Mesenchymal stem cell (in vitro differentiated cells and primary cell): Measurements from ENCODE around the gene CFAP69.
"Not testable (repeated sequence)": the region's sequence is repeated elsewhere in the genome, so short reads cannot be mapped to it uniquely, and the experiment has no call there.

Experiments used
- DNase-seq: peaks from one replicate; pipeline ENCODE4 v3.0.0-alpha.2; 2013
- H2AFZ ChIP-seq: one replicate; pipeline ENCODE4 v1.6.1; 2013; ENCODE audit warnings: low read depth, mild to moderate bottlenecking, control low read depth, inconsistent platforms, low read length, moderate library complexity
- H2AK5ac ChIP-seq: 2 replicates; pipeline ENCODE4 v1.6.1; 2013; ENCODE audit warnings: low read length, moderate library complexity, mild to moderate bottlenecking, inconsistent platforms; ENCODE audit not compliant: severe bottlenecking
- H2BK120ac ChIP-seq: one replicate; pipeline ENCODE4 v1.6.1; 2013; ENCODE audit warnings: low read depth, mild to moderate bottlenecking, inconsistent platforms, low read length, moderate library complexity
- H2BK12ac ChIP-seq, 2 experiments: one replicate each; pipeline ENCODE4 v1.6.1; 2013; ENCODE audit warnings: inconsistent platforms in 2 of 2, low read length in 2 of 2, mild to moderate bottlenecking in 2 of 2, moderate library complexity in 2 of 2, control low read depth in 1 of 2
- H2BK15ac ChIP-seq: one replicate; pipeline ENCODE4 v1.6.1; 2013; ENCODE audit warnings: mild to moderate bottlenecking, low read depth, inconsistent platforms; ENCODE audit not compliant: poor library complexity, severe bottlenecking
- H2BK5ac ChIP-seq: 2 replicates; pipeline ENCODE4 v1.6.1; 2013; ENCODE audit warnings: low read depth, mild to moderate bottlenecking, low read length, control low read depth, inconsistent platforms; ENCODE audit not compliant: poor library complexity, severe bottlenecking
- H3K14ac ChIP-seq, 2 experiments: one replicate each; pipeline ENCODE4 v1.6.1; 2013; ENCODE audit warnings: inconsistent platforms in 2 of 2, low read length in 2 of 2, control low read depth in 1 of 2, mild to moderate bottlenecking in 1 of 2, moderate library complexity in 1 of 2
- H3K18ac ChIP-seq, 2 experiments: one replicate each; pipeline ENCODE4 v1.6.1; 2013; ENCODE audit warnings: inconsistent platforms in 2 of 2, low read length in 2 of 2, control low read depth in 1 of 2, low read depth in 1 of 2, mild to moderate bottlenecking in 1 of 2
- H3K23ac ChIP-seq, 2 experiments: one replicate each; pipeline ENCODE4 v1.6.1; 2013; ENCODE audit warnings: inconsistent platforms in 2 of 2, low read length in 2 of 2, mild to moderate bottlenecking in 2 of 2, moderate library complexity in 2 of 2, control low read depth in 1 of 2
- H3K27ac ChIP-seq: 2 replicates; pipeline ENCODE4 v1.5.1; 2013; ENCODE audit warnings: mild to moderate bottlenecking, moderate library complexity, low read length, control low read depth, inconsistent platforms; ENCODE audit not compliant: poor library complexity, severe bottlenecking
- H3K27me3 ChIP-seq, 2 experiments: 2 replicates each; pipeline versions ENCODE4 v1.6.1 to v1.7.0; 2013; ENCODE audit warnings: low read length in 2 of 2, mild to moderate bottlenecking in 2 of 2, moderate library complexity in 2 of 2, control low read depth in 1 of 2, inconsistent platforms in 1 of 2; ENCODE audit not compliant: control insufficient read depth in 1 of 2, insufficient read depth in 1 of 2
- H3K36me3 ChIP-seq, 2 experiments: 2 replicates each; pipeline versions ENCODE4 v1.6.1 to v1.7.0; 2013; ENCODE audit warnings: low read length in 2 of 2, control low read depth in 1 of 2, inconsistent platforms in 1 of 2, low read depth in 1 of 2, mild to moderate bottlenecking in 1 of 2; ENCODE audit not compliant: insufficient read depth in 2 of 2, control insufficient read depth in 1 of 2
- H3K4ac ChIP-seq, 2 experiments: one replicate each; pipeline ENCODE4 v1.6.1; 2013; ENCODE audit warnings: inconsistent platforms in 2 of 2, low read length in 2 of 2, mild to moderate bottlenecking in 2 of 2, moderate library complexity in 2 of 2, control low read depth in 1 of 2, low read depth in 1 of 2
- H3K4me1 ChIP-seq: 2 replicates; pipeline ENCODE4 v1.6.1; 2013; ENCODE audit warnings: low read depth, low read length, control low read depth; ENCODE audit not compliant: control insufficient read depth, insufficient read depth
- H3K4me2 ChIP-seq: 2 replicates; pipeline ENCODE4 v1.6.1; 2013; ENCODE audit warnings: low read length, mild to moderate bottlenecking, inconsistent platforms; ENCODE audit not compliant: poor library complexity, severe bottlenecking
- H3K4me3 ChIP-seq, 2 experiments: 2 replicates each; pipeline versions ENCODE4 v1.5.1 to v1.7.0; 2013; ENCODE audit warnings: low read length in 2 of 2, mild to moderate bottlenecking in 2 of 2, control low read depth in 1 of 2, low read depth in 1 of 2; ENCODE audit not compliant: insufficient read depth in 1 of 2
- H3K79me1 ChIP-seq: replicated peaks from 2 replicates; pipeline ENCODE4 v1.6.1; 2013; ENCODE audit warnings: mild to moderate bottlenecking, control low read depth, low read length, inconsistent platforms; ENCODE audit not compliant: poor library complexity, severe bottlenecking
- H3K9ac ChIP-seq: 2 replicates; pipeline ENCODE4 v1.7.0; 2013; ENCODE audit warnings: mild to moderate bottlenecking, low read length, moderate library complexity
- H3K9me3 ChIP-seq: 2 replicates; pipeline ENCODE4 v1.7.0; 2013; ENCODE audit warnings: mild to moderate bottlenecking, low read length; ENCODE audit not compliant: control insufficient read depth
- H4K8ac ChIP-seq: one replicate; pipeline ENCODE4 v1.6.1; 2013; ENCODE audit warnings: inconsistent platforms, mild to moderate bottlenecking, low read length, moderate library complexity
- H4K91ac ChIP-seq: one replicate; pipeline ENCODE4 v1.6.1; 2013; ENCODE audit warnings: mild to moderate bottlenecking, low read length, inconsistent platforms
- WGBS: methylation state at CpG from one replicate; pipeline ENCODE4 v1.1.7; 2013; ENCODE audit warnings: mixed read lengths; 5-methylcytosine and 5-hydroxymethylcytosine counted together

Gene CFAP69

DNA sequence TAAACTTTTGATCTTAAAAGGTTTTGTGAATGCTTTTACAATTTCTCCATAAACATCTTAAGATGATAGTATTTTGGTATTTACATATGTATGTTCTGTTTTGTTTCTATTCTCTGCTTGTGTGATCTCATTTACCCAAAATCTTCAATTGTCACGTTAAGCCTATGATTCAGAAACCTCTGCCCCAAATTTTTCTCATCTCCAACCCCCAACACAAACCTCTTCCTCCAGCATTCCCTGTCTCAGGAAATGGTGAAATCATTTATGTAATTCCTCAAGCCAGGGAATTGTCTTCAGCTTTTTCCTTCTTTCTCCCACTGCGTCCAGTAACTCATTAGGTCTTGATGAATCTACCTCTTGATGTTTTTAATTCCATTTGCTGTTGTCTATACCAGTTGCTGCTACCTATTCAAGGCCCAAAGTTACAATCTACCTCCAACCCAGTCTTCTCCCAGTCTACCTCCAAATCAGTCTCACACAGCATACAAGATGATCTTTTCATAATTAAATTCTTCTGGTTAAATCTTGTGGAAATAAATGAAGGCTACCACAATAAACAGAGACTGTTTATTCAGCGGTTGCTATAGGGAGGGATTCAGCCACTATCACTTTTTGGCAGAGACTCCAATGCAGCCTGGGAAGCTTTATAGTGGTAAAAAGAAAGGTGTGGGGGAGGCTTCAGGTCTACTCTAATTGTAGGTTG lies 5.8 kb downstream of the CFAP69 start:
- H3K4me1 ChIP-seq = peaks cover 3% of the 10 kb centered on the region
- no peak overlapping the region for H2AFZ ChIP-seq
- no peaks in the 10 kb centered on the region for H3K36me3 ChIP-seq
- no peak overlapping the region for H3K4me2 ChIP-seq
- H4K8ac ChIP-seq = no peak overlapping the region
- H3K27ac ChIP-seq = no peak overlapping the region
- H3K27me3 ChIP-seq = peaks cover 0 to 27% of the 10 kb centered on the region in 2 experiments
- H2BK15ac ChIP-seq = no peak overlapping the region
- no peak for DNase-seq
- H3K14ac ChIP-seq = no peak overlapping the region
- H2AK5ac ChIP-seq = no peak overlapping the region
- H2BK120ac ChIP-seq = no peak overlapping the region
- peak overlapping the region in 1 of 2 experiments; percentile 20 for H3K4me3 ChIP-seq
- no peak overlapping the region for H2BK12ac ChIP-seq
- no peak overlapping the region for H3K23ac ChIP-seq
- H3K9ac ChIP-seq = peak overlapping the region; percentile 92
- no peaks in the 10 kb centered on the region for H3K9me3 ChIP-seq
- no peak overlapping the region for H3K4ac ChIP-seq
- H3K79me1 ChIP-seq = no peaks in the 10 kb centered on the region
- H4K91ac ChIP-seq = no peak overlapping the region
- 57% methylated on average over 3 of the region's 3 CpGs for WGBS
- H3K18ac ChIP-seq = no peak overlapping the region
- no peak overlapping the region for H2BK5ac ChIP-seq

DNA sequence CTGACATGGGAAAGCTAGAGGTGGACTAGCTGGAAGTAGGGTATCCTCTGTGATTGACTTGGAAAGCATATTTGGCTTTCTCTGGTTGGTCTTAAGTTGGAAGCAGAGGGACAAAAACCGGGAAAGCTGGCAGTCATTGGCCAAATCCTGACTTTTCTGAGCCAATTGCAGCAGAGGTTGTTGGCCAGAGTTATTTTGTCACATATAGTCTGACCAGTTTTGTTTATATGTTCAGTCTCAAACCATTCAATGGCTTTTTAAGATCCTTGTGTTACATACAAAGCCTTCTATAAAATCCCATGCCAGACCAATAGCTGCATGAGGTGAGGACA lies 6.3 kb downstream of the CFAP69 start:
- WGBS = no CpG with 5 or more reads among the region's 1 CpG

DNA sequence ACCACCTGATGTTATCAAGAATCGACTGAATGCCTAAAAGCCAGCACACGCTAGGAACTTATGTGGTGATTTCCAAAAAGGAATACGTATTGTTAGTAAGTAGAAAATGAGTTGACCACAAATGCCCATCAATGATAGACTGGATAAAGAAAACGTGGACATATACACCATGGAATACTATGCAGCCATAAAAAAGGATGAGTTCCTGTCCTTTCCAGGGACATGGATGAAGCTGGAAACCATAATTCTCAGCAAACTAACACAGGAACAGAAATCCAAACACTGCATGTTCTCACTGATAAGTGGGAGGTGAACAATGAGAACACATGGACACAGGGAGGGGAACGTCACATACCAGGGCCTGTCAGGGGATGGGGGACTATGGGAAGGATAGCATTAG lies 11.0 kb downstream of the CFAP69 start:
- not testable (repeated sequence) for H2AFZ ChIP-seq, H3K79me1 ChIP-seq, H2BK5ac ChIP-seq, H4K8ac ChIP-seq, H3K9ac ChIP-seq, H2BK120ac ChIP-seq, H3K4ac ChIP-seq, H3K27me3 ChIP-seq, H2BK12ac ChIP-seq, H3K27ac ChIP-seq, H3K4me3 ChIP-seq, H2AK5ac ChIP-seq, H3K36me3 ChIP-seq, H4K91ac ChIP-seq, H3K4me2 ChIP-seq, H3K18ac ChIP-seq, H2BK15ac ChIP-seq, DNase-seq, H3K23ac ChIP-seq, H3K14ac ChIP-seq, H3K4me1 ChIP-seq, H3K9me3 ChIP-seq
- WGBS = 82% methylated on average over 5 of the region's 5 CpGs

More for the DNA sequence above, 6.3 kb downstream of the CFAP69 start:
- Histone ChIP-seq H2BK12ac (no peak overlapping the region), H3K4me3 (peak overlapping the region in 1 of 2 experiments; percentile 20), H3K23ac (no peak overlapping the region), H2AFZ (no peak overlapping the region), H3K4ac (no peak overlapping the region), H2BK5ac (no peak overlapping the region), H3K27me3 (peaks cover 0 to 22% of the 10 kb centered on the region in 2 experiments), H3K9me3 (peaks cover 3% of the 10 kb centered on the region), H3K36me3 (no peaks in the 10 kb centered on the region), H2BK120ac (no peak overlapping the region), H3K27ac (no peak overlapping the region), H3K4me2 (no peak overlapping the region), H3K4me1 (peaks cover under 1% of the 10 kb centered on the region), H2AK5ac (no peak overlapping the region), H3K18ac (no peak overlapping the region), H3K9ac (peak overlapping the region; percentile 92), H3K79me1 (no peaks in the 10 kb centered on the region), H2BK15ac (no peak overlapping the region), H4K91ac (no peak overlapping the region), H3K14ac (no peak overlapping the region), H4K8ac (no peak overlapping the region)
- no peak for DNase-seq

DNA sequence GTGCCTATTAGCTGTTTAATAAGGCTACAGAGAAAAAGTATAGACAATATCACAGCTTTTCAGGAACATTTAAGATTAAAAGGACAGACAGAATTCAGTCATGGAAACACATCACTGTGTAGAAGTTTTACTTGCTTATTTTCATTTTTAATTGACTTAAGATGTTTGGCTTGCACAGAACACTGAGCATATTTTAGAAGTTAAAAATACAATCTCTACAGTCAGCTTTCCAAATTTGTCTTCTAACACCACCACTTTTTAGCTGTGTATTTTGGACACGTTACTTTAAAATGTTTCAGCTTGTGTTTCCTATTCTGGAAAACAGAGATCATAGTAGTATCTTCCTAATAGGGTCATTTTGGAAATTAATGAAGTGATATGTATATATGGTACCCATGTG lies 11.8 kb downstream of the CFAP69 start:
- Histone ChIP-seq H3K4me1 (no peaks in the 10 kb centered on the region), H4K91ac (no peak overlapping the region), H2AFZ (no peak overlapping the region), H2BK5ac (no peak overlapping the region), H3K4me2 (no peak overlapping the region), H3K4me3 (no peak overlapping the region), H2BK12ac (no peak overlapping the region), H3K18ac (no peak overlapping the region), H3K14ac (no peak overlapping the region), H3K79me1 (no peaks in the 10 kb centered on the region), H4K8ac (no peak overlapping the region), H2BK15ac (no peak overlapping the region), H2BK120ac (no peak overlapping the region), H3K36me3 (no peaks in the 10 kb centered on the region), H3K23ac (no peak overlapping the region), H3K27me3 (no peaks in the 10 kb centered on the region), H3K9me3 (peaks cover 3% of the 10 kb centered on the region), H3K9ac (peak overlapping the region; percentile 80), H2AK5ac (no peak overlapping the region), H3K27ac (no peak overlapping the region), H3K4ac (no peak overlapping the region)
- DNase-seq = no peak
- no CpG with 5 or more reads among the region's 1 CpG for WGBS
